Spinal cord (tissue), 10 donors: ENCODE data around the gene PPM1L. TPM values are rescaled to one million over a fixed set of nuclear protein-coding genes. Genes with fewer than 3 reads are reported as not detected.
"Not testable (repeated sequence)": the region's sequence is repeated elsewhere in the genome, so short reads cannot be mapped to it uniquely, and the experiment has no call there.

Experiments used
- DNase-seq, 6 donors: peaks; one replicate each; pipeline versions ENCODE4 v3.0.0 to v3.0.0-alpha.2; 2013 to 2015; ENCODE audit warnings: low spot score in 6 of 6, low read depth in 4 of 6
- H3K27ac ChIP-seq: one replicate; pipeline ENCODE4 v1.5.1; 2013; ENCODE audit warnings: low read depth, low read length, control low read depth
- H3K27me3 ChIP-seq: one replicate; pipeline ENCODE4 v1.6.1; 2013; ENCODE audit warnings: low read length; ENCODE audit not compliant: control insufficient read depth, insufficient read depth
- H3K36me3 ChIP-seq: one replicate; pipeline ENCODE4 v1.6.1; 2013; ENCODE audit warnings: low read length; ENCODE audit not compliant: control insufficient read depth, insufficient read depth
- H3K4me1 ChIP-seq: one replicate; pipeline ENCODE4 v1.6.1; 2013; ENCODE audit warnings: low read length; ENCODE audit not compliant: control insufficient read depth, insufficient read depth
- H3K4me3 ChIP-seq: one replicate; pipeline ENCODE4 v1.5.1; 2013; ENCODE audit warnings: low read depth, low read length, control low read depth
- H3K9me3 ChIP-seq: one replicate; pipeline ENCODE4 v1.6.1; 2013; ENCODE audit warnings: low read length; ENCODE audit not compliant: control insufficient read depth, insufficient read depth
- WGBS: methylation state at CpG from one replicate; pipeline ENCODE4 v1.1.5; 2013; ENCODE audit warnings: missing lambda C conversion rate; ENCODE audit not compliant: insufficient coverage; 5-methylcytosine and 5-hydroxymethylcytosine counted together
- polyA plus RNA-seq, 2 donors: library from polyadenylated mRNA; unstranded; fragments of 120-200 nt; gene quantifications; one replicate each; pipeline ENCODE4 v1.2.1, GENCODE V29; 2013; ENCODE audit not compliant: insufficient read length in 2 of 2
- total RNA-seq, 2 donors: library from RNA; depleted of rRNA in 1 of 2; stranded (reverse); fragments of 120-200 nt in 1 of 2; fragments of >200 nt in 1 of 2; gene quantifications; one replicate each; pipeline versions ENCODE4 v1.2.3 to v1.2.4, GENCODE V29; 2013 to 2014
- donor health status: healthy.

PPM1L gene
- total and polyA plus RNA-seq, 4 donors = 15.4 to 47.9 (median 24.5) TPM

DNA sequence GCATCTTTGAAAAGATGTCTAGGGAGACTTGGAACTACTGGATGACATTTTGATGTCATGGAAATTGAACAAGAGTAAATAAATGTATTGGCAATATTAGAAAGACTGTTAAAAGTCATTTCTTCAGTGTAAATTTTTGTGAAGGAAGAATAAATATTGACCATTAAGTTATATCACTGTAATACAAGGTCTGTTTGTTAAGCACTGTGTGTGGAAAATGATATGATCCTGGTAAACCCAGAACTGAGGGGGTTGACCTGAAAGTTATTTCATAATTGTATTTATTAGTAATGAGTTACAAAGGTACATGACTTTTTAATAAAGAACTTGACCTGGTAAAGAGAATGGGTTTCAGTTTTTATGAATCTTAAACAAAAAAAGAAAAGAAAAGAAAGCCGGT, 242.6 kb downstream of the PPM1L start:
- no peak for DNase-seq
- no CpG with 5 or more reads among the region's 1 CpG for WGBS
- Histone ChIP-seq H3K36me3 (no peaks in the 10 kb centered on the region), H3K9me3 (no peaks in the 10 kb centered on the region), H3K4me1 (no peaks in the 10 kb centered on the region), H3K27ac (no peak overlapping the region), H3K27me3 (no peaks in the 10 kb centered on the region), H3K4me3 (no peak overlapping the region)

DNA sequence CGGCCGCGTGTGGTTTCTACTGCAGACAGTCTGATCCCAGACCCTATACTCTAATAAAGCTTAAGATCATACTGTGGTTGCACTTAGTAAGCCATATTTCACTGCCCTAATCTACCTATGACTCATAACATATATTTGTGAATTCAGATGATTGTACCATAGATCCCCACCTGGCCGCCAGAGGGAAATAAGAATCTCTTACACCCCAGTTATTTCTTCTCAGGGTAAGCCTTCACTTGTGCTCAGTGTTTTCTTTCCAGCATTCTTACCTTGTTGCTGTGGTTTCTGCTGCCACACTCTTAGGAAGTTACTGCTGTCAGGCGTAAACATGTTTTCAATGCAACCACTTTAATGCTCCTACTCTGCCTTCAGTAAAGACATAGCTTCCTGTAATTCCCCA, 243.2 kb downstream of the PPM1L start:
- WGBS = 56% methylated on average over 1 of the region's 5 CpGs
- Histone ChIP-seq H3K27ac (no peak overlapping the region), H3K27me3 (no peaks in the 10 kb centered on the region), H3K36me3 (no peaks in the 10 kb centered on the region), H3K4me1 (no peaks in the 10 kb centered on the region), H3K4me3 (no peak overlapping the region), H3K9me3 (no peaks in the 10 kb centered on the region)
- no peak for DNase-seq

GRCh38 chr3:161008086-161008485, 252.1 kb downstream of the PPM1L start:
- H3K4me1 ChIP-seq = no peaks in the 10 kb centered on the region
- no peak overlapping the region for H3K27ac ChIP-seq
- H3K36me3 ChIP-seq = no peaks in the 10 kb centered on the region
- H3K4me3 ChIP-seq = no peak overlapping the region
- DNase-seq = no peak
- H3K27me3 ChIP-seq = no peaks in the 10 kb centered on the region
- H3K9me3 ChIP-seq = no peaks in the 10 kb centered on the region
- 90% methylated on average over 1 of the region's 2 CpGs for WGBS

DNA sequence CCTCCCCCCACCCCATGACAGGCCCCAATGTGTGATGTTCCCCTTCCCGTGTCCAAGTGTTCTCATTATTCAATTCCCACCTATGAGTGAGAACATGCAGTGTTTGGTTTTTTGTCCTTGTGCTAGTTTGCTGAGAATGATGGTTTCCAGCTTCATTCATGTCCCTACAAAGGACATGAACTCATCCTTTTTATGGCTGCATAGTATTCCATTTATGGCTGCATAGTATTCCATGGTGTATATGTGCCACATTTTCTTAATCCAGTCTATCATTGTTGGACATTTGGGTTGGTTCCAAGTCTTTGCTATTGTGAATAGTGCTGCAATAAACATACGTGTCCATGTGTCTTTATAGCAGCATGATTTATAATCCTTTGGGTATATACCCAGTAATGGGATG, 254.1 kb downstream of the PPM1L start:
- no CpG with 5 or more reads among the region's 2 CpGs for WGBS
- not testable (repeated sequence) for H3K4me3 ChIP-seq, H3K27me3 ChIP-seq, DNase-seq, H3K36me3 ChIP-seq, H3K4me1 ChIP-seq, H3K9me3 ChIP-seq, H3K27ac ChIP-seq

- peak in 2 of 6 donors; percentile 62 to 68 for DNase-seq
Observed at GRCh38 chr3:161014843-161015749, 259.1 kb downstream of the PPM1L start.

DNA sequence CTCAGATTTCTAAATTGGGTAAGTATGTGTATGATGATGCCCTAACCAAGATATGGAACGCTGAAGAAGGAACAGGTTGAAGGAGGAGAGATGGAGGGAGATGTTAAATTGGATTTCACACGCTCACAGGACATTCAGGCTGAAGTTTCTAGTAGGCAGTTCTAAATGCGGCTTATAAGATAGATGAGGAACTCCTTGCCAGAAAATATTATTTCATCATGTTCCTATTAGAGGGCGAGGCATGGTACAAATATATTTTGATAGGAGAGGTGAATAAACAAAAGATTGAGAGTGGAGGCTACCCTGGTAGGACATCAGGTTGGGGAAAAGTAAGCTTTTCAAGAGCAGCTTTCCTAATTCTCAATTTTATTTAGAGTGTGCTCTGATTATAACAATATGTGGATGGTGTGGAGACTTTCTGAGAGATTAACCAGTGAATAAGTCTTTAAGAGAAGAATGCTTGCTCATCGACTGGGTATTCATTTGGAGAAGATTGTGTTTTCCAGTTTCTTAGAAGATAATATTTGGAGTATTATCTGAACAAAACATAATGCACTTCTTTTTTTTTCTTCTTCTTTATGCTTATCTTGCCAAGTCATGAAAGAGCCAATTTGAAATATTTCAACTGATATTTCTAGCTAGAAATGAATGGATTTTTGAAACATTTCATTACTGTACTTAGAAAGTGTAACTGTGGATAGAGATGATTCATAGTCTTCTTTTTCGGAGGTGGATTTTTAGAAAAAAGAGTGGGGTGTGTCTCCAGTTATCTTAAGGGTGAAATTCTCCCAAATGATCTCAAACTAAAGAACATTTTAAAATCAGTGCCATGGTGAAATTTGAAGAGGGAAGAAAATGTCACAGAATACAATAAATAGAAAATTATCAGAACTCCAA, 260.6 kb downstream of the PPM1L start:
- no peak overlapping the region for H3K27ac ChIP-seq

More at GRCh38 chr3:161014843-161015749, 259.1 kb downstream of the PPM1L start:
- WGBS = 40% methylated on average over 1 of the region's 4 CpGs
- Histone ChIP-seq H3K4me1 (no peaks in the 10 kb centered on the region), H3K27ac (no peak overlapping the region), H3K4me3 (no peak overlapping the region), H3K36me3 (no peaks in the 10 kb centered on the region), H3K27me3 (no peaks in the 10 kb centered on the region), H3K9me3 (no peaks in the 10 kb centered on the region)

DNA sequence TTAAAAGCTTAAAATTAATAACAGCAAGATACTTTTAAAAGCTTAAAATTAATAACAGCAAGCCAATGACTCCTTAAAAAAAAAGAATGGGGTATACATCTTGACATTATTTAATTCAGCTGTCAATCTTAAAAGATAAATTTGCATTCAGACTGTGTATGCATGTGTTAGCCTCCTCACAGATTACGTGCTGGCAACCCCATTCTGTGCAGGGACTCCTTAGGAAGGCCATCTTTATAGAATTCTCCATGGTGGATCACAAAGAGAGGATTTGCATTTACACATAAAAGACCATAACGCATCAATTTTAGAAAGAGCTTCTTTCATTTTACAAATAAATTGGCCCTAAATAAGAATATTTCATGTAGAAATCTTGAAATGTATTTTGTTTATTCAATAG, 261.9 kb downstream of the PPM1L start:
- Histone ChIP-seq H3K4me3 (no peak overlapping the region), H3K9me3 (peaks cover 7% of the 10 kb centered on the region), H3K36me3 (no peaks in the 10 kb centered on the region), H3K27me3 (no peaks in the 10 kb centered on the region), H3K27ac (no peak overlapping the region), H3K4me1 (no peaks in the 10 kb centered on the region)
- WGBS = no CpG with 5 or more reads among the region's 2 CpGs
- peak in 1 of 6 donors; percentile 21 for DNase-seq

More for the DNA sequence above, 260.6 kb downstream of the PPM1L start:
- H3K9me3 ChIP-seq = peaks cover 2% of the 10 kb centered on the region
- no peaks in the 10 kb centered on the region for H3K36me3 ChIP-seq
- no peaks in the 10 kb centered on the region for H3K4me1 ChIP-seq
- H3K4me3 ChIP-seq = no peak overlapping the region
- no peak for DNase-seq
- WGBS = no CpG with 5 or more reads among the region's 6 CpGs
- H3K27me3 ChIP-seq = no peaks in the 10 kb centered on the region

GRCh38 chr3:161020256-161020655, 264.2 kb downstream of the PPM1L start:
- Histone ChIP-seq H3K4me3 (no peak overlapping the region), H3K27me3 (no peaks in the 10 kb centered on the region), H3K27ac (no peak overlapping the region), H3K9me3 (peaks cover 7% of the 10 kb centered on the region), H3K36me3 (no peaks in the 10 kb centered on the region), H3K4me1 (no peaks in the 10 kb centered on the region)
- no peak for DNase-seq

DNA sequence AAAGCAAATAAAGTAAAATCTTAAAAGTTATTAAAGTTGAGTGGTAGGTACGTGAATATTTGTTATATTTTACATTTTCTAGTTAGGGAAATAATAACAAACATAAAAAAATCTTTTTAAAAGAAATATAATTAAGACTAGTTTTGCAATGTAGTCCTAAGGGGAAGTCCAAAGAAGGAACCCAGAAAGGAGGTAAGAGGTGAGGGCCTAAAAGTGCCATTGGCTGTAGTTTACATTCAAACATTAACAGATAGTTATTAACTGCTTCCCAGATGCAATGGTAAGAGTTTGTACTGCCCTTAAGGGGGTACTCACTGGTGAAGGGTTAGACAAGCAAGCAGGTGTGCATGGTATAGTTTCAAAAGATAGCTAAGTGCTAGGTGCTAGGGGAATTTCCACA, 269.9 kb downstream of the PPM1L start:
- Histone ChIP-seq H3K4me3 (no peak overlapping the region), H3K4me1 (no peaks in the 10 kb centered on the region), H3K27ac (no peak overlapping the region), H3K36me3 (no peaks in the 10 kb centered on the region), H3K9me3 (peaks cover 7% of the 10 kb centered on the region), H3K27me3 (no peaks in the 10 kb centered on the region)
- DNase-seq = no peak
- WGBS = no CpG with 5 or more reads among the region's 1 CpG
